ENCODE data around the gene CFLAR.
"Not testable (repeated sequence)": the region's sequence is repeated elsewhere in the genome, so short reads cannot be mapped to it uniquely, and the experiment has no call there.

Gene CFLAR

GRCh38 chr2:201116115-201116958 lies at the start of gene CFLAR:
TSS of gene CFLAR (plus strand) at chr2:201116164. CDS start at chr2:201129866, 13,702 bp downstream.
- peak; percentile 83 for DNase-seq

GRCh38 chr2:201070948-201071478 lies 45.0 kb upstream of the CFLAR start:
- DNase-seq: no peak

- peak; percentile 94 for DNase-seq
Observed at GRCh38 chr2:201071479-201072200, 44.3 kb upstream of the CFLAR start, which contains the start of the genes HYCC2 and NDUFB3. TSS of gene HYCC2 (minus strand) at chr2:201071671. CDS start at chr2:201024009, 47,662 bp downstream. TSS of gene NDUFB3 (plus strand) at chr2:201072001. CDS start at chr2:201078883, 6,882 bp downstream.

GRCh38 chr2:201072201-201072530 lies 43.8 kb upstream of the CFLAR start:
- no peak for DNase-seq

- DNase-seq: no peak
Observed at GRCh38 chr2:201073071-201073470, 42.9 kb upstream of the CFLAR start.

- DNase-seq: no peak
Observed at GRCh38 chr2:201074996-201075395, 41.0 kb upstream of the CFLAR start.

GRCh38 chr2:201084863-201085262 lies 31.1 kb upstream of the CFLAR start:
- no peak for DNase-seq

- DNase-seq: no peak
Observed at GRCh38 chr2:201090574-201090973, 25.4 kb upstream of the CFLAR start.

GRCh38 chr2:201093573-201093972 lies 22.4 kb upstream of the CFLAR start:
- no peak for DNase-seq

- no peak for DNase-seq
Observed at GRCh38 chr2:201100497-201100896, 15.5 kb upstream of the CFLAR start.

GRCh38 chr2:201105759-201106158 lies 10.2 kb upstream of the CFLAR start:
- no peak for DNase-seq

- no peak for DNase-seq
Observed at GRCh38 chr2:201107624-201108023, 8.3 kb upstream of the CFLAR start.

GRCh38 chr2:201108341-201108740 lies 7.6 kb upstream of the CFLAR start:
- no peak for DNase-seq

- no peak for DNase-seq
Observed at GRCh38 chr2:201109186-201109585, 6.8 kb upstream of the CFLAR start.

GRCh38 chr2:201110615-201111014 lies 5.3 kb upstream of the CFLAR start:
- DNase-seq: no peak

- DNase-seq: no peak
Observed at GRCh38 chr2:201111096-201111495, 4.9 kb upstream of the CFLAR start.

GRCh38 chr2:201114350-201114749 lies 1.6 kb upstream of the CFLAR start:
- DNase-seq: no peak

- DNase-seq: no peak
Observed at GRCh38 chr2:201114846-201115245, 1.1 kb upstream of the CFLAR start.

GRCh38 chr2:201116959-201117734 lies 1.2 kb downstream of the CFLAR start:
- no peak for DNase-seq

- DNase-seq: not testable (repeated sequence)
Observed at GRCh38 chr2:201117735-201118094, 1.8 kb downstream of the CFLAR start.

GRCh38 chr2:201118121-201118960 lies 2.4 kb downstream of the CFLAR start:
- peak; percentile 87 for DNase-seq
